GM21825 (cell line): ENCODE data around the gene MAP3K2.
A peak's percentile ranks its signal among the peaks of the same experiment; 100 is the strongest.
"Not testable (repeated sequence)": the region's sequence is repeated elsewhere in the genome, so short reads cannot be mapped to it uniquely, and the experiment has no call there.

Source experiments
- ATAC-seq: cut with Tn5 transposase; IDR thresholded peaks from one replicate; pipeline ENCODE4 v1.9.1; 2021; ENCODE audit warnings: mild to moderate bottlenecking, moderate library complexity; ENCODE audit not compliant: unreplicated experiment

Gene MAP3K2

DNA sequence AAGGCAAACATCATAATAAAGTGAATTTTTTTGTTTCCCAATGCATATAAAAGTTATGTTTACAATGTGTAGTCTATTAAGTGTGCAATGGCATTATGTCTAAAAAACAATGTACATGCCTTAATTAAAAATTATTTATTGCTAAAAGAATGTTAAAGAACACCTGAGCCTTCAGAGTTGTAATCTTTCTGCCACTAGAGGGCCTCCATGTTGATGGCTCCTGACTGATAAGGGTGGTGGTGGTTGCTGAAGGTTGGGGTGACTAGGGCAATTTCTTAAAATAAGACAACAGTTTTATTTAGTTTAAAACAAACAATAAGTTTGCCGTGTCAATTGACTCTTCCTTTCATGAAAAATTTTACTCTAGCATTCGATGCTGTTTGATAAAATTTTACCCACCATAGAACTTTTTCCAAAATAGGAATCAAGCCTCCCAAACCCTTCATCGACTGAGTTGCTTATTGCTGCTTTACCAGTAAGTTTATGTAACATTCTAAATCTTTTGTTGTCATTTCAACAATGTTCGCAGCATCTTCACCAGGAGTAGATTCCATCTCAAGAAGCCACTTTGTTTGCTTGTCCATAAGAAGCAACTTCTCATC lies 32.3 kb downstream of the MAP3K2 start:
- ATAC-seq, result no peak

GRCh38 chr2:127353873-127354676 lies 33.7 kb downstream of the MAP3K2 start:
- not testable (repeated sequence) for ATAC-seq

GRCh38 chr2:127353223-127353622 lies 34.6 kb downstream of the MAP3K2 start:
- ATAC-seq, result not testable (repeated sequence)

DNA sequence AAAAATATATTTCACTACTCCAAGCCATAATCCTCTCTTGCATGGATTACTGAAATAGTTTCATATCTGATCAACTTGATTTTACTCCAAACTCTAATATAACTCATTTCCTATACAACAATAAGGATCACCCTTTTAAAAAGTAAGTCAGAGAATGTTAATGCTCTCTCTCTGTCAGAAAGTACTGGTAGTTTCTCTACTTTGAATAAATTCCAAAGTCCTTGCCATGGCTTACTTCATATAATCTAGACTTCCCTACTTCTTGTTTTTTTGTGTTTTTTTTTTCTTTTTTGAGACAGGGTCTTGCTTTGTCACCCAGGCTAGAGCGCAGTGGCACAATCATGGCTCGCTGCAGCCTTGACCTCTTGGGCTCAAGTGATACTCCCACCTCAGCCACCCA lies 36.2 kb downstream of the MAP3K2 start:
- no peak for ATAC-seq

GRCh38 chr2:127348426-127349000 lies 39.3 kb downstream of the MAP3K2 start:
- ATAC-seq, result no peak

DNA sequence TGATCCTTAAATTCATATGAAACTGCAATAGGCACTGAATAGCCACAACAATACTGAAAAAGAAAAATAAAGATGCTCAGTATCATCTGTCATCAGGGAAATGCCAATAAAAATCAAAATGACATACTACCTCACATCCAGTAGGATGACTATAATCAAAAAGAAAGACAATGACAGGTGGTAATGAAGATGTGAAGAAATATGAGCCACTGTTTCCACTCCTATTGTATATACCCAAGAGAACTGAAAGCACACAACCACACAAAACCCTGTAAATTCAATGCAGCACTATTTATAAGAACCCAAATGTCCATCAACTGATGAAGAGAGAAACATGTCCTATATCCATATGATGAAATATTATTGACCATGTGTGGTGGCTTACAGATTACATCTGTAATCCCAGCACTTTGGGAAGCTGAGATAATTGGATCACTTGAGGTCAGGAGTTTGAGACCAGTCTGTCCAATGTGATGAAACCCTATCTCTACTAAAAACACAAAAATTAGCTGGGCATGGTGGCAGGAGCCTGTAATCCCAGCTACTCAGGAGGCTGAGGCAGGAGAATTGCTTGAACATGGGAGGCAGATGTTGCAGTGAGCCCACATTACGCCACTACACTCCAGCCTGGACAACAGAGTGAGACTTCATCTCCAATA lies 39.9 kb downstream of the MAP3K2 start:
- ATAC-seq, result no peak

DNA sequence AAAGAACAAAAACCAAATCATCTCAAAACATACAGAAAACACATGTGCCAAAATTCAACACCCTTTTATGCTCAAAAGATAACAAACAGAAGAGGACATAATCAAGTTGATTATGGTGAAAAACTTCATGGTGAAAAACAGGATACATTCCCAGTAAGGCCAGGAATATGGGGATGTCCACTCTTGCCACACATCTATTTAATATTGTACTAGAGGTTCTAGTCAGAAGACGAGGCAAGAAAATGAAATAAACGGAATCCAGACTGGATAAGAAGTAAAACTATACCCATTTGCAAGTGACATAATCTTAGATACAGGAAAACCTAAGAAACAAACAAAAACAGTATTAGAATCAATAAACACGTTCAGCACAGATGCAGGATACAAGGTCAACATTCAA lies 40.8 kb downstream of the MAP3K2 start:
- no peak for ATAC-seq

- no peak for ATAC-seq
These were observed 44.5 kb downstream of the MAP3K2 start for GRCh38 chr2:127343277-127343676.

GRCh38 chr2:127342101-127342500 lies 45.7 kb downstream of the MAP3K2 start:
- ATAC-seq, result no peak

DNA sequence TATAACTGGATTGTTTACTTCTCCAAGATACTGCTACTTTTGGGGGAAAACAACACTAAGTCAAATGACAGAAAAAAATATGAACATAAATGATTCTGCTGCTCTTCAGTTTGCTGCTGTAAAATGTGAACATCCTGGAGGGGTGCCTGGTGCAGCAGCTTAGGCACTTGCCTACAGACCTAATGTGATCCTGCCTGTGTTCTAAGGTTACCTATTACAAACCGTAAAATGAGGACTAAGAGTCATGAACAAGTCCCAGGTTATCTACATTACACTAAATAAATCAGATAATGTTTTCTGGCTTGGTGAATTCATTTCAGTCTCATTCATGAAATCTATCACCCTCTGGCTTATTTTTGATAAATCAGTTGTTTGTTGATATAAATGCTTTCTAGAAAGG lies 55.4 kb downstream of the MAP3K2 start:
- ATAC-seq, result no peak

DNA sequence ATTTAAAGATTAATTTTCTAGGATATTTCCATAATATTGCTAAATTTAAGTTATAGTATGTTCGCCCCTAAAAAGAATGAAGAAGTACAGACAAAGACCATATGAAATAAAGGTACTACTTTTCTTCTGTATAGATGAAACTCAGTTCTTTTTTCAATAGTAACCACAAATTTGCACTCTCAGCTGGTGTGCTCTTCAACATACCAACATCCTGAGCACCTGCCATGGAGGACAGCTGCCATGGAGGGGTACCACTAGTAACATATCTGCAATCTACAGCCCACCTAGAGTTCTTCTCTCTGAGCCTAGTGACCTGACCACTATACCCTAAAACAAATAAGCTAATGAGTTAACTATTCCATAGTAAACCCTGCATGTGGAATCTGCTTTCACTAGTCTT lies 57.0 kb downstream of the MAP3K2 start:
- ATAC-seq, result peak; percentile 73

DNA sequence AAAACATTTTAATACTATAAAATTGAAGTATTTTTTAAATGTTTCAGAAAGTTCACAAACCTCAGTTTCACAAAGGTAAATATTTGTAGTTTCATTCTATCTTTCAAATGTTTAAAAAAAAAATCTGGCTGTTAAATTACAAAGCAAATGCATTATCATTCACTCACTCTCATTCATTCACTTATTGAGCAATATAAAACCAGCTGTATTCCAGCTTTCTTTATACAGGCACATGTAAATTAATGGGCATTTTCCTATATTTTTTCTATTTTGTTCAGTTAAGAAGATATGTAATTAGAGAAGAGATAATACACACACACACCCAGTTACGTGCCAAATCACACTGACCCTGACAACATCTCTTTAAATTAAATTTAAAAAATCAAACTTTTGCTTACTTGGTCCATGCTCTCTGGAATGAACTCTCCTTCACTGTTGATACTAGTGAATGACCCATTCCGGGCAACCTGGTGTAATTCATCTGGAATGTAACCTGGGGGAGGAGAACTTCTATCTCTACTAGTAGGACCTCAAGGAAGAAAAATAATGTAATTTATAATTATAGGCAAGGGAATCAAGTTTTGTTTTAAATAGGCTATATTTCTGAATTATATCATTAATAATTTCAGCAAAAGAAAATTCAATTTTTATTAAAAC lies 61.4 kb downstream of the MAP3K2 start:
- no peak for ATAC-seq

- ATAC-seq, result no peak
These were observed 63.1 kb downstream of the MAP3K2 start for GRCh38 chr2:127324635-127325034.

DNA sequence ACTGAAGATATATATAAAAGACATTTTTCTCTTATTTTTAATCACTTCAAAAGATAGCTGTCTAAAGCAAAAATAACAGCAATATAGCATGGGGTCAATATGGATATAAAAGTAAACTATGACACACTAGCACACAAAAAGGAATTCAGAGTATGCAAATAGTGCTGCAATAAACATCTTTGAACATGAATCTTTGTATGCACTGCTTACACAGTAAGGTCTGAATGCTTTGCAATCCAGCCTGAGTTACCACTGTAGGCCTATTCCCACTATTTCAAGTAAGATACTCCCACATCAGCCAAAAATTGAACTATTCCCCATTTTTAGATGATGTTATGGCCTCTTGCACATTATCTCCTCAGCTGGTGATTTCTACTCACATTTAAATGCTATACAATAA lies 66.5 kb downstream of the MAP3K2 start:
- no peak for ATAC-seq

DNA sequence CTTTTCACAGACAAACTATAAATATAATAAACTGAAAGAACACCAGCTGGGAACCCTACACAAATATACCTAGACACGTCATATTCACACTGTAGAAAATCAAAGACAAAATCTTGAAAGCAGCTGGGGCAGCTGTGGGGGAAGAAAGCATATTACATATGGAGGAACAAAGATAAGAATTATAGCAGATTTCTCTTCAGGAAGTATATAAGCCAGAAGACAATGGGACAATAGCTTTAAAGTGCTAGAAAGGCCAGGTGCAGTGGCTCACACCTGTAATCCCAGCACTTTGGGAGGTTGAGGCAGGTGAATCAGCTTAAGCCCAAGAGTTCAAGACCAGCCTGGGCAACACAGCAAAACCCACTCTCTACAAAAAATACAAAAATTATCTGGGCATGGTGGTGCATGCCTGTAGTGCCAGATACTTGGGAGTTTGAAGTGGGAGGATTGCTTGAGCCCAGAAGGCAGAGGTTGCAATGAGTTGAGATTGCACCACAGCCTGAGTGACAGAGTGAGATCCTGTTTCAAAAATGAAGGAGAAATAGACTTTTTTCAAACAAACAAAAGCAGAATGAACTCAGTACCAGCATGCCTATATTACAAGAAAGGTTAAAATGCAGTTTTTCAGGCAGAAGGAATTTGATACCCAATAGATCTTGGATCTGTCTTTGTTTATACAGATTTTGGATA lies 67.0 kb downstream of the MAP3K2 start:
- ATAC-seq, result no peak

GRCh38 chr2:127320067-127320466 lies 67.7 kb downstream of the MAP3K2 start:
- ATAC-seq, result no peak

- ATAC-seq, result no peak
These were observed 73.4 kb downstream of the MAP3K2 start for GRCh38 chr2:127314193-127314988.

DNA sequence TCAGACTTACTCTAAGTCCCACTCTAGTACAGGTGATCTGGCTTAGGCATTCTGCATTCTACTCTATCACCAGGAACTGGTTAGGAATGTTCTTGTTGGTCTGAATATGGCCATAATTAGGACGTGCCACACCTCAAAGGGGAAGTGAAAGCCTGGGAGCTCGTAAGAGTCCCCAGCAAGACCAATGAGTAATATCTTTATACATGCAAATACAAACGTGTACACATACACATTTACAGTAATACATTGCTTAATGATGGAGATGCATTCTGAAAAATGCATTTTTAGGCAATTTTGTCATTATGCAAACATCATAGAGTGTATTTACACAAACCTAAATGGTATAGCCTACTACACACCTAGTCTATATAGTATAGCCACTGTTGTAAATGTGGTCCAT lies 74.4 kb downstream of the MAP3K2 start:
- ATAC-seq, result peak; percentile 98

DNA sequence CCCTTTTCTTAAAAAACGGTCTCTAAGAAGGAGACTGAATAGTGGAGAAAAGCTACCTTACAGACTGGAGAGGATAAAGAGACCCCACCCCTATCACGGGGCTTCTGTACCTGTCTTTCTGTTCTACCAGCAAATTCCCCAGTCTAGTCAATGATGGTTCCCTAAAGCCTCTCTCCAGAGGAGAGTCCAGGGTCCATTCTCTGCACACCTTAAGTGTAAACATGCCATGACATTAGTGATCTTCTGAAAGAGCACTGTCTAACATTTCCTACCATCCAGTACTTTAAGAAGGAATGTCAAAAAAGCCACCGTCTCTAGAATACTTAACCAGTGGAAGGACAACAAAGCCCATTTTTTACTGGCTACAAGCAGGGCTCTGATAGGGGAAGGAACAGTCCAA lies 76.8 kb downstream of the MAP3K2 start:
- ATAC-seq, result no peak

DNA sequence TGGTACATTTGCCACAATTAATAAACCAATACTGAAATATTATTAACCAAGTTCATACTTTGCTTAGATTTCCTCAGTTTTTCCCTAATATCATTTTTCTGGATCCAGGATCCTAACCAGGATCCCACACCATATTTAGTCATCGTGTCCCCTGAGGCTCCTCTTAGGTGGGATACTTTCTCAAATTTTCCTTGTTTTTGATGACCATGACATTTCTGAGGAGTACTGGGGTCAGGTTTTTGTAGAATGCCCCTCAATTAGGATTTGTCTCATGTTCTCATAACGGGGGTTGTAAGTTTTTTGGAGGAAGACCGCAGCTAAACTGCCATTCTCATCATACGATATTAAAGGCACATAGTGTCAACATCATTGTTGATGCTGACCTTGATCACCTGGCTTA lies 78.3 kb downstream of the MAP3K2 start:
- ATAC-seq, result no peak
